GM12874 (cell line): ENCODE results near the gene PXMP2.

ENCODE experiments used
- TF ChIP-seq, protein P1 (sequence below): IDR thresholded peaks from 2 replicates; pipeline ENCODE4 v1.5.1; 2011; ENCODE audit warnings: low read depth, mild to moderate bottlenecking, control low read depth, low read length, moderate library complexity; ENCODE audit not compliant: insufficient read depth

Gene PXMP2

DNA sequence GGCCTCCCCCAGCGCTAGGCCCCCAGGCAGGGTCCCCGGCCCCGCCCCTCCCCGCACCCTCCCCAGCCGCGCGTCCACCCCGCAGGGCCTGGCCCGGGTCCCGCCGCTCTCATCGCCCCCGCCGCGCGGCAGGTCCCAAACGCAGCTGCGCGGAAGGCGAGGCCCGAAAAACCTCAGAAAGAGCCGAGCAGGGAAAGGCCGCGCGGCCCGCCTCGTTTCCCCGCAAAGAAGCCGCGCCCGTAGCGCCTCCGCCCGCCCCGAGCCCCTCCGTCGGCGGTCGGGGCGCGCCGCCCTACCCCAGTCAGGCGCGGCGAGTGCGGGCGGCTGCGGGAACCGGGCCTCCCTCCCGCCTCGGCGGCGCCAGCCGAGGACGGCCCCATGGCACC, 569 bp upstream of the PXMP2 start:
- TF ChIP-seq, protein P1, sequence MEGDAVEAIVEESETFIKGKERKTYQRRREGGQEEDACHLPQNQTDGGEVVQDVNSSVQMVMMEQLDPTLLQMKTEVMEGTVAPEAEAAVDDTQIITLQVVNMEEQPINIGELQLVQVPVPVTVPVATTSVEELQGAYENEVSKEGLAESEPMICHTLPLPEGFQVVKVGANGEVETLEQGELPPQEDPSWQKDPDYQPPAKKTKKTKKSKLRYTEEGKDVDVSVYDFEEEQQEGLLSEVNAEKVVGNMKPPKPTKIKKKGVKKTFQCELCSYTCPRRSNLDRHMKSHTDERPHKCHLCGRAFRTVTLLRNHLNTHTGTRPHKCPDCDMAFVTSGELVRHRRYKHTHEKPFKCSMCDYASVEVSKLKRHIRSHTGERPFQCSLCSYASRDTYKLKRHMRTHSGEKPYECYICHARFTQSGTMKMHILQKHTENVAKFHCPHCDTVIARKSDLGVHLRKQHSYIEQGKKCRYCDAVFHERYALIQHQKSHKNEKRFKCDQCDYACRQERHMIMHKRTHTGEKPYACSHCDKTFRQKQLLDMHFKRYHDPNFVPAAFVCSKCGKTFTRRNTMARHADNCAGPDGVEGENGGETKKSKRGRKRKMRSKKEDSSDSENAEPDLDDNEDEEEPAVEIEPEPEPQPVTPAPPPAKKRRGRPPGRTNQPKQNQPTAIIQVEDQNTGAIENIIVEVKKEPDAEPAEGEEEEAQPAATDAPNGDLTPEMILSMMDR, result 0 out of 2 replicates have a peak, but pooled peaks have one; percentile 16

DNA sequence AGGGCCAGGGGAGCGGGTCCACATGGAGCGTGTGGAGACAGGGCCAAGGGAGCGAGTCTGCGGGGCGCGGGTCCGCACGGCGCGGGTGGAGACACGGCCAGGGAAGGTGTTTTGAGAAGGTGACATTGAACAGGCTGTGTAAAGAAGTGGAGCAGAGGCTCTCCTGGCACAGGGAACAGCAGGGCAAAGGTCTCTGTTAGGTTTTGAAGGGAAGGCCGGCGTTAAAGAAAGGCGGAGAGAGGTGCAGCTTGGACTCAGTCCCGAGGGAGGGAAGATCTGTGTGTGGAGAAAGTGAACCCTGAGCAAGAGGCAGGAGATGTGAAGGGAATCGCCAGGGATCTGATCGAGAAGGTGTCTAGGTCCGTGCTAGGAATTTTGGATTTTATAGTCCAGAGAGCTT, 1.8 kb downstream of the PXMP2 start:
- TF ChIP-seq, protein P1, result no peak

DNA sequence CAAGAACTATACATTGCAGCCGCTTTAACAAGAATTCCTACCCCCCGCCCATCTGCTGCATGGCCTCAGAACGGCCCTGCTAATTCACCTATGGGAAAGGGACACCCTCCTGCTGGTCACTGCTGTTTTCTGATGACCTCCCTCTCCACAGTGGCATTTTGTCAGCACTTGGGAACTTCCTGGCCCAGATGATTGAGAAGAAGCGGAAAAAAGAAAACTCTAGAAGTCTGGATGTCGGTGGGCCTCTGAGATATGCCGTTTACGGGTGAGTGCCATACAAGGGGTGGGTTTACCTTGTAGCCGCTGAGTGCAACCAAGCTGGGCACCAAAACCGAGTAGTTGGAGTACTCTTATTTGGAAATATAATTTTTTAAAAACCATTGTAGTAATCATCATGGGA, 2.7 kb downstream of the PXMP2 start:
- TF ChIP-seq, protein P1, result no peak

DNA sequence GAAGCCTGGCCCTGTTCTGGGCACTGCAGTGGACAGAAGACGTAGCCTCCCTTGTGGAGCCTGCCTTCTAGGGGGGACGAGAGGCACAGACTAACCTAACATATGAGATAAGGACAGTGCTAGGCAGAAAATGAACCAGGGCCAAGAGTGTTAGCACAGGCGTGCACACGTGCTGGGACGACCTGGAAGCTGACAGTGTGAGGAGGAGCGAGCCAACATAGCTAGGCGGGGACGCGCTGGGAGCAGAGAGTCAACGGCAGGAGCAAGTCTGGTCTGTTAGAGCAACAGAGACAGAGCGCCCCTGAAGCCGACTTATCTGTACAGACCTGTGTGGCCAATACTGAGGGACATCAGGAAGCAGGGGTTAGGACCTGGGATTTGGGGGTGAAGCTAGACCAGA, 8.0 kb downstream of the PXMP2 start:
- TF ChIP-seq, protein P1, result no peak

DNA sequence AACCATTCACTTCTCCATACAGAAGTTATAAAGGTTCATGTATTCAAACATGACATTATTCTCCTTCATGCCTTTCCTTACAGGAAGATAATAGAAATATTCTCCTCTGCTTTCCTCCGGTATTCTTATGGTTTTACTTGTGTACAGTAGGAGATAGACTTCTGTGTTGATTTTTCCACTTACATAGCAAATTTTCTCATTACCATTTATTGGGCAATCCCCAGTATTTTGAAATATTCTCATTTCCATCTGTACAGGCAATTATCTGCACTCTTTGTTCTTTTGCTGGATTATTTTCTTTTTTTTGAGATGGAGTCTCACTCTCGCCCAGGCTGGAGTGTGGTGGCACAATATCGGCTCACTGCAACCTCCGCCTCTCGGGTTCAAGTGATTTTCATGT, 11.0 kb downstream of the PXMP2 start:
- TF ChIP-seq, protein P1, result no peak

DNA sequence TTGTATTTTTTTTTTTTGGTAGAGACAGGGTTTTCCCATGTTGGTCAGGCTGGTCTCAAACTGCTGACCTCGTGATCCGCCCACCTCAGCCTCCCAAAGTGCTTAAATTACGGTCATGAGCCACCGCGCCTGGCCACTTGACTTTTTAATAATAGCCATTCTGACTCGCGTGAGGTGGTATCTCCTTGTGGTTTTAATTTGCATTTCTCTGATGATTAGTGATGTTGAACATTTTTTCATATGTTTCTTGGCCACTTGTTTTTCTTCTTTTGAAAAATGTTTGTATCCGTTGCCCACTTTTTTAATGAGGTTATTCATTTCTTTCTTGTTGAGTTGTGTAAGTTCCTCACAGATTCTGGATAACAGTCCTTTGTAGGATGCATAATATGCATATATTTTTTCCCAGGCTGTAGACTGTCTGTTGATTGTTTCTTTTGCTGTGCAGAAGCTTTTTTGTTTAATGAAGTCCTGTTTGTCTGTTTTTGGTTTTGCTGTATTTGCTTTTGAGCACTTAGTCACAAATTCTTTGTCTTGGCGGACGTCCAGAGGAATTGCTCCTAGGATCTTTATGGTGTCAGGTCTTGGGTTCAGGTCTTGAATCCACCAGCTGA, 12.9 kb downstream of the PXMP2 start:
- TF ChIP-seq, protein P1, result no peak

DNA sequence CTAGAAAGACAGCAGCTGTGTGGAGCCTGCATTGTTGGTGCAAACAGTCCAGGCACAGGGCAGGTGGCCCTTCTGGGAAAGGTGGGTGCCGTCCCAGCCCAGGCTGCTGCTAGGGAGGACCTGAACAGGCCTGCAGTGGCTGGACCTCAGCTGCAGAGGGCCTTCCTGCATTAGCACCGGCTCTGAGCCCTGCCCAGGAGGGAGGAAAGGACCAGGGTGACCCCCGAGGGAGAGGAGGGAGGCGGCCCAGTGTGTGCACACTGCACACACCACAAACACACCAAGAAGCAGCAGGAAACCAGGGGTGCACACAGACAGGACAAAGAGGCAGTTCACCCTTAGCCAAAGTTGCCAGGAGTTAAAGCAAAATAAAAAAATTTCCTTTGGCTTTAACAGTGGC, 15.3 kb downstream of the PXMP2 start:
- TF ChIP-seq, protein P1, result no peak
